Tibial nerve (tissue), 4 donors: Measurements from ENCODE around the gene MCM6. TPM values are rescaled to one million over a fixed set of nuclear protein-coding genes. Genes with fewer than 3 reads are reported as not detected.

Experiments used
- DNase-seq, 2 donors: peaks; one replicate each; pipeline ENCODE4 v3.0.0-alpha.2; 2019; ENCODE audit warnings: low spot score in 2 of 2
- H3K27ac ChIP-seq, 4 donors: fragments of 200-600 bp; sonication (generic) in 3 of 4; one replicate each; pipeline ENCODE4 v1.5.1; 2017 to 2019; ENCODE audit warnings: mild to moderate bottlenecking in 1 of 4
- H3K27me3 ChIP-seq, 2 donors: fragments of 200-600 bp; sonication (generic) in 1 of 2; one replicate each; pipeline versions ENCODE4 v1.5.1 to v1.6.0; 2017 to 2019
- H3K36me3 ChIP-seq, 3 donors: fragments of 200-600 bp; sonication (generic); one replicate each; pipeline ENCODE4 v1.5.1; 2018 to 2019
- H3K4me1 ChIP-seq, 4 donors: fragments of 200-600 bp; sonication (generic) in 3 of 4; one replicate each; pipeline ENCODE4 v1.5.1; 2017 to 2019
- H3K4me3 ChIP-seq, 4 donors: fragments of 200-600 bp; sonication (generic) in 3 of 4; one replicate each; pipeline ENCODE4 v1.5.1; 2017 to 2019; ENCODE audit warnings: mild to moderate bottlenecking in 1 of 4, moderate library complexity in 1 of 4
- H3K9me3 ChIP-seq, 4 donors: fragments of 200-600 bp; sonication (generic) in 3 of 4; one replicate each; pipeline ENCODE4 v1.5.1; 2017 to 2019
- EP300 ChIP-seq, 2 donors: sonication (generic); formaldehyde crosslinking; IDR thresholded peaks; one replicate each; pipeline ENCODE4 v1.6.1; 2017; ENCODE audit warnings: antibody characterized with exemption in 2 of 2, mild to moderate bottlenecking in 1 of 2
- POLR2A ChIP-seq, 2 donors: fragments of 450-650 bp; IDR thresholded peaks; one replicate each; pipeline ENCODE4 v1.6.1; 2017; ENCODE audit warnings: antibody characterized with exemption in 2 of 2, mild to moderate bottlenecking in 2 of 2, moderate library complexity in 2 of 2
- WGBS, 2 donors: methylation state at CpG; one replicate each; pipeline ENCODE4 v1.1.5; 2018; 5-methylcytosine and 5-hydroxymethylcytosine counted together
- total RNA-seq, 4 donors: library from RNA; depleted of rRNA; stranded (reverse); fragments of >200 nt; gene quantifications; one replicate each; pipeline ENCODE4 v1.1.0, GENCODE V29; 2016
- TF ChIP-seq, protein P1 (sequence below), 5 experiments: fragments of 200-600 bp in 3 of 5; fragments of 450-650 bp in 2 of 5; sonication (generic) in 3 of 5; IDR thresholded peaks; one replicate each; pipeline ENCODE4 v1.5.1; 2016 to 2019; ENCODE audit warnings: antibody characterized with exemption in 5 of 5, mild to moderate bottlenecking in 3 of 5, moderate library complexity in 2 of 5

MCM6 gene
- total RNA-seq, 4 donors from 2014 or later, result 14.1 to 17.8 (median 15.7) TPM

- no peaks in the 10 kb centered on the region for H3K27me3 ChIP-seq
- no peak for DNase-seq
- H3K4me1 ChIP-seq, result no peaks in the 10 kb centered on the region
- H3K27ac ChIP-seq, result no peak overlapping the region
- peaks cover 0 to 17% (median 0%) of the 10 kb centered on the region in 4 donors for H3K9me3 ChIP-seq
- WGBS, 2 donors, result 47 to 57% methylated on average over 11 of the region's 11 CpGs
- no peaks in the 10 kb centered on the region for H3K36me3 ChIP-seq
- H3K4me3 ChIP-seq, result no peak overlapping the region
- TF ChIP-seq, protein P1, sequence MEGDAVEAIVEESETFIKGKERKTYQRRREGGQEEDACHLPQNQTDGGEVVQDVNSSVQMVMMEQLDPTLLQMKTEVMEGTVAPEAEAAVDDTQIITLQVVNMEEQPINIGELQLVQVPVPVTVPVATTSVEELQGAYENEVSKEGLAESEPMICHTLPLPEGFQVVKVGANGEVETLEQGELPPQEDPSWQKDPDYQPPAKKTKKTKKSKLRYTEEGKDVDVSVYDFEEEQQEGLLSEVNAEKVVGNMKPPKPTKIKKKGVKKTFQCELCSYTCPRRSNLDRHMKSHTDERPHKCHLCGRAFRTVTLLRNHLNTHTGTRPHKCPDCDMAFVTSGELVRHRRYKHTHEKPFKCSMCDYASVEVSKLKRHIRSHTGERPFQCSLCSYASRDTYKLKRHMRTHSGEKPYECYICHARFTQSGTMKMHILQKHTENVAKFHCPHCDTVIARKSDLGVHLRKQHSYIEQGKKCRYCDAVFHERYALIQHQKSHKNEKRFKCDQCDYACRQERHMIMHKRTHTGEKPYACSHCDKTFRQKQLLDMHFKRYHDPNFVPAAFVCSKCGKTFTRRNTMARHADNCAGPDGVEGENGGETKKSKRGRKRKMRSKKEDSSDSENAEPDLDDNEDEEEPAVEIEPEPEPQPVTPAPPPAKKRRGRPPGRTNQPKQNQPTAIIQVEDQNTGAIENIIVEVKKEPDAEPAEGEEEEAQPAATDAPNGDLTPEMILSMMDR (IDR thresholded peaks at IDR 0.05), result no peak
- TF ChIP-seq POLR2A (IDR thresholded peaks at IDR 0.05) (no peak), EP300 (IDR thresholded peaks at IDR 0.05) (no peak)
Measured at GRCh38 chr2:135825550-135826176, 50.6 kb downstream of the MCM6 start.

DNA sequence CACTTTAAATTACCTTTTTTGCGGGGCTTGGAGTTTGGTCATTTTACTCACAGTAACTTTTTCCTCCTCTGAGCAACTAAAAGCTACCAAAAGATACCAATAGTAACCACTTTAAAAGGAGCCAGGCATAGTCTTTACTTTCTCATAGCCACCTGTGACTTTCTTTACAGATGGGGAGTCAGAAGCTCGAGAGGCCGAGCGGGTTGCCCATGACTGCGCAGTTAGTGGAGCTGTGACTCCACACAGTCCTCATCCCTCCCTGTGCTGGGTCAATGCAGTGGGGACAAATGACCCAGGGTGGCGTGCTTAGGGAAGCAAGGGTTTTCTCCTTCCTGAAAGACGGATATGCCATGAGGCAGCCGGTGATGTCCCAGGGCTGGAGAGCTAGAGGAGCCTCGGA lies 51.1 kb downstream of the MCM6 start:
- Histone ChIP-seq H3K27me3 (no peaks in the 10 kb centered on the region), H3K4me3 (no peak overlapping the region), H3K27ac (no peak overlapping the region), H3K9me3 (peaks cover 0 to 17% (median 0%) of the 10 kb centered on the region in 4 donors), H3K4me1 (no peaks in the 10 kb centered on the region), H3K36me3 (no peaks in the 10 kb centered on the region)
- 87 to 89% methylated on average over 9 of the region's 9 CpGs for WGBS, 2 donors
- TF ChIP-seq EP300 (IDR thresholded peaks at IDR 0.05), result no peak
- no peak for TF ChIP-seq POLR2A (IDR thresholded peaks at IDR 0.05)
- TF ChIP-seq, protein P1 (IDR thresholded peaks at IDR 0.05), result no peak
- no peak for DNase-seq

- Histone ChIP-seq H3K36me3 (no peaks in the 10 kb centered on the region), H3K4me1 (no peaks in the 10 kb centered on the region), H3K9me3 (peaks cover 0 to 20% (median 0%) of the 10 kb centered on the region in 4 donors), H3K27me3 (no peaks in the 10 kb centered on the region), H3K4me3 (no peak overlapping the region), H3K27ac (no peak overlapping the region)
- no peak for DNase-seq
- 82 to 86% methylated on average over 1 of the region's 1 CpG for WGBS, 2 donors
- TF ChIP-seq EP300 (IDR thresholded peaks at IDR 0.05) (no peak), POLR2A (IDR thresholded peaks at IDR 0.05) (no peak)
- TF ChIP-seq, protein P1 (IDR thresholded peaks at IDR 0.05), result no peak
Measured at GRCh38 chr2:135822855-135823254, 53.4 kb downstream of the MCM6 start.

DNA sequence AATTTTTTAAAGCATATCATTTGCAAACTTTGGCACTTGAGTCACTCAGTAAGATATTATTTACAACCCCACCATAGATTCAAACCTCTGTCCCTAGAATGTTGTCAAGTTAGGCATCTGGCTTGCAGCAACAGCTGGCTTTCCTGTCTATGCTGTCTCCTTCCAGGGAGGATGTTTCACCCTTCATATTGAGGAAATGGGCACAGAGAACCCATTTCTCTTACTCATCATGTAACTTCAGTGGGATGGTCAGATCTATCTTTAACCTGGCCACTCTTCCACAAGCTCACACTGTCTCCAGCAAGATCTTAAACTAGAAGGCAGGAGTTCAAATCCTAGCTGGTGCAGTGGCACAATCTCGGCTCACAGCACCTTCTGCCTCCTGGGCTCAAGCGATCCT lies 55.1 kb downstream of the MCM6 start:
- 97 to 100% methylated on average over 2 of the region's 2 CpGs for WGBS, 2 donors
- Histone ChIP-seq H3K27me3 (no peaks in the 10 kb centered on the region), H3K4me1 (no peaks in the 10 kb centered on the region), H3K9me3 (peaks cover 0 to 20% (median 0%) of the 10 kb centered on the region in 4 donors), H3K36me3 (no peaks in the 10 kb centered on the region), H3K27ac (no peak overlapping the region), H3K4me3 (no peak overlapping the region)
- DNase-seq, result no peak
- TF ChIP-seq POLR2A (IDR thresholded peaks at IDR 0.05) (no peak), EP300 (IDR thresholded peaks at IDR 0.05) (no peak)
- TF ChIP-seq, protein P1 (IDR thresholded peaks at IDR 0.05), result no peak

DNA sequence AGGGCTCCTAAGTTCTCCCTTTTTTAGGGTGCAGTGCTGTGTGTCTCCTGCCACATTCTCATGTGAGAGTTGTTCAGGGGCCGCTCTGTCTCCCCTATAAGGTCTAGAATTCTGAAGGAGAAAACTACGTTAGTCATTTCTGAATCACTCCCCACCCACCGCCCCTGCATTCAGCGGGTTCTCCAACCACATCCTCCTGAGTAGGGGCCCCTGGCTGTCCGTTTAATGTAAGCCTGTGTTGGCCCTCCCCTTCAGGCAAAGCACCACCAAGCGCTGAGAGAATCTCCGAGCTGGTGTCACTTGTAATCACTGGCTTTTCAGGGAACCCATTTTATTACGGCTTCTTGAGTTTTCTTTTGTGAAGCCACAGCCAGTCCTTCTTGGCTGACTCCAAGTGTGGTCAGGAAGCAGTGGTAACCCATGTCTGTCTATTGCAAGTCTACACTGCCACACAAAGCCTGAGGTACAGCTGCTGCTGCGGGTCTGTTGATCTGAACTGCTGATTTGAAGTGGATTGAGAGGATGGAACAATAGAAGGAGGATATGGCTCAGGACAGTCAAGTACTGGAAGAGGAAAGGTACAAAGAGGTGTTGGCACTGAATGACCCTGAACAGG lies 56.1 kb downstream of the MCM6 start:
- no peaks in the 10 kb centered on the region for H3K27me3 ChIP-seq
- H3K4me3 ChIP-seq, result no peak overlapping the region
- TF ChIP-seq EP300 (IDR thresholded peaks at IDR 0.05), result no peak
- TF ChIP-seq POLR2A (IDR thresholded peaks at IDR 0.05), result no peak
- TF ChIP-seq, protein P1 (IDR thresholded peaks at IDR 0.05), result no peak
- DNase-seq, result no peak
- no peaks in the 10 kb centered on the region for H3K4me1 ChIP-seq
- 48 to 52% methylated on average over 9 of the region's 9 CpGs for WGBS, 2 donors
- no peak overlapping the region for H3K27ac ChIP-seq
- H3K9me3 ChIP-seq, result peaks cover 0 to 20% (median 0%) of the 10 kb centered on the region in 4 donors
- H3K36me3 ChIP-seq, result no peaks in the 10 kb centered on the region
